HEK293 (cell line): ENCODE results near the gene BBIP1.

ENCODE experiments used
- CTCF ChIA-PET: fragments of 350-600 bp; formaldehyde crosslinking; extraction: SDS; loops from one replicate; lab custom pipeline; 2021; ENCODE audit warnings: antibody characterized with exemption; lab: Yijun Ruan, JAX
- POLR2A ChIA-PET: fragments of 300-600 bp; formaldehyde crosslinking; extraction: SDS; loops from one replicate; lab custom pipeline; 2020; ENCODE audit warnings: antibody characterized with exemption, inconsistent platforms; lab: Yijun Ruan, JAX
- H3K27ac ChIP-seq: fragments of 200-500 bp; sonication (Bioruptor generic); 2 replicates; pipeline ENCODE4 v1.5.1; 2014; ENCODE audit warnings: low read depth, low read length, control low read depth, inconsistent platforms; ENCODE audit errors: extremely low read depth
- H3K36me3 ChIP-seq, 2 experiments: fragments of 200-500 bp in 1 of 2; sonication (Bioruptor generic) in 1 of 2; 1 replicate in 1 of 2; 2 replicates in 1 of 2; pipeline ENCODE4 v1.5.1; 2014 to 2017; ENCODE audit warnings: inconsistent platforms in 2 of 2, low read length in 2 of 2; ENCODE audit not compliant: control insufficient read depth in 2 of 2, insufficient read depth in 1 of 2
- H3K4me1 ChIP-seq: fragments of 200-500 bp; sonication (Bioruptor generic); 2 replicates; pipeline ENCODE4 v1.5.1; 2014; ENCODE audit warnings: mild to moderate bottlenecking, low read length, inconsistent platforms; ENCODE audit not compliant: control insufficient read depth, insufficient read depth
- H3K4me3 ChIP-seq: 2 replicates; pipeline ENCODE4 v1.5.1; 2011; ENCODE audit warnings: low read depth, mild to moderate bottlenecking, control low read depth, low read length, moderate library complexity
- H3K9me3 ChIP-seq: fragments of 200-500 bp; sonication (Bioruptor generic); 2 replicates; pipeline ENCODE4 v1.5.1; 2014; ENCODE audit warnings: low read depth, low read length, inconsistent platforms; ENCODE audit not compliant: control insufficient read depth, insufficient read depth
- GFI1B ChIP-seq: fragments of 450-650 bp; formaldehyde crosslinking; IDR thresholded peaks from 2 replicates; pipeline ENCODE4 v1.5.1; 2016; ENCODE audit warnings: missing biosample characterization, missing genetic modification characterization
- KLF9 ChIP-seq: fragments of 450-650 bp; formaldehyde crosslinking; IDR thresholded peaks from 2 replicates; pipeline ENCODE4 v1.5.1; 2016; ENCODE audit warnings: missing biosample characterization, missing genetic modification characterization, low read depth
- PRDM1 ChIP-seq: fragments of 450-650 bp; formaldehyde crosslinking; IDR thresholded peaks from 2 replicates; pipeline ENCODE4; 2016; ENCODE audit warnings: missing biosample characterization, missing genetic modification characterization
- RBAK ChIP-seq: fragments of 450-650 bp; formaldehyde crosslinking; IDR thresholded peaks from 2 replicates; pipeline ENCODE4 v1.5.1; 2016; ENCODE audit warnings: missing biosample characterization, missing genetic modification characterization
- ZBTB21 ChIP-seq: fragments of 450-650 bp; formaldehyde crosslinking; IDR thresholded peaks from 2 replicates; pipeline ENCODE4 v1.5.1; 2017; ENCODE audit warnings: missing biosample characterization, missing genetic modification characterization
- ZNF121 ChIP-seq: fragments of 450-650 bp; formaldehyde crosslinking; IDR thresholded peaks from 2 replicates; pipeline ENCODE4 v1.5.1; 2016; ENCODE audit warnings: missing biosample characterization, missing genetic modification characterization
- ZNF133 ChIP-seq: fragments of 450-650 bp; formaldehyde crosslinking; IDR thresholded peaks from 2 replicates; pipeline ENCODE4 v1.5.1; 2016; ENCODE audit warnings: missing biosample characterization, missing genetic modification characterization
- ZNF140 ChIP-seq: fragments of 450-650 bp; formaldehyde crosslinking; IDR thresholded peaks from 2 replicates; pipeline ENCODE4 v1.5.1; 2016; ENCODE audit warnings: missing biosample characterization, missing genetic modification characterization
- ZNF211 ChIP-seq: fragments of 450-650 bp; formaldehyde crosslinking; IDR thresholded peaks from 2 replicates; pipeline ENCODE4 v1.5.1; 2016; ENCODE audit warnings: low read depth, missing biosample characterization, missing genetic modification characterization
- ZNF394 ChIP-seq: fragments of 450-650 bp; formaldehyde crosslinking; IDR thresholded peaks from 2 replicates; pipeline ENCODE4 v1.5.1; 2016; ENCODE audit warnings: missing biosample characterization, missing genetic modification characterization, mild to moderate bottlenecking, moderate library complexity, borderline replicate concordance
- ZNF621 ChIP-seq: fragments of 450-650 bp; formaldehyde crosslinking; IDR thresholded peaks from 2 replicates; pipeline ENCODE4 v1.5.1; 2017; ENCODE audit warnings: missing biosample characterization, missing genetic modification characterization
- ZNF658 ChIP-seq: fragments of 450-650 bp; formaldehyde crosslinking; IDR thresholded peaks from 2 replicates; pipeline ENCODE4; 2016; ENCODE audit warnings: missing biosample characterization, missing genetic modification characterization
- ZNF660 ChIP-seq: fragments of 450-650 bp; IDR thresholded peaks from 2 replicates; pipeline ENCODE4 v1.5.1; 2018; ENCODE audit warnings: missing biosample characterization, mild to moderate bottlenecking, missing genetic modification characterization
- ZNF76 ChIP-seq: fragments of 450-650 bp; formaldehyde crosslinking; IDR thresholded peaks from 2 replicates; pipeline ENCODE4; 2016; ENCODE audit warnings: low read depth, missing biosample characterization, missing genetic modification characterization, borderline replicate concordance
- ZNF791 ChIP-seq: fragments of 450-650 bp; formaldehyde crosslinking; IDR thresholded peaks from 2 replicates; pipeline ENCODE4 v1.5.1; 2016; ENCODE audit warnings: missing biosample characterization, missing genetic modification characterization
- ZNF792 ChIP-seq: fragments of 450-650 bp; formaldehyde crosslinking; IDR thresholded peaks from 2 replicates; pipeline ENCODE4 v1.5.1; 2016; ENCODE audit warnings: missing biosample characterization, missing genetic modification characterization
- ZSCAN23 ChIP-seq: fragments of 450-650 bp; formaldehyde crosslinking; IDR thresholded peaks from 2 replicates; pipeline ENCODE4 v1.5.1; 2016; ENCODE audit warnings: missing biosample characterization, missing genetic modification characterization
- TF ChIP-seq, protein P1 (sequence below): fragments of 450-650 bp; formaldehyde crosslinking; IDR thresholded peaks from 2 replicates; pipeline ENCODE4 v1.5.1; 2016; ENCODE audit warnings: missing biosample characterization, missing genetic modification characterization
- TF ChIP-seq, protein P2 (sequence below): fragments of 450-650 bp; formaldehyde crosslinking; IDR thresholded peaks from 2 replicates; pipeline ENCODE4 v1.5.1; 2016; ENCODE audit warnings: missing biosample characterization, missing genetic modification characterization
- TF ChIP-seq, protein P3 (sequence below): fragments of 450-650 bp; formaldehyde crosslinking; IDR thresholded peaks from 2 replicates; pipeline ENCODE4 v1.5.1; 2016; ENCODE audit warnings: missing biosample characterization, missing genetic modification characterization
- TF ChIP-seq, protein P4 (sequence below): fragments of 450-650 bp; formaldehyde crosslinking; IDR thresholded peaks from 2 replicates; pipeline ENCODE4 v1.5.1; 2016; ENCODE audit warnings: missing biosample characterization, missing genetic modification characterization
- TF ChIP-seq, protein P5 (sequence below): fragments of 450-650 bp; formaldehyde crosslinking; IDR thresholded peaks from 2 replicates; pipeline ENCODE4 v1.5.1; 2016; ENCODE audit warnings: missing biosample characterization, missing genetic modification characterization
- TF ChIP-seq, protein P6 (sequence below): sonication (generic); formaldehyde crosslinking; IDR thresholded peaks from 2 replicates; pipeline ENCODE4 v1.8.1; 2022; ENCODE audit warnings: mild to moderate bottlenecking, moderate library complexity, missing genetic modification reagents
- TF ChIP-seq, protein P7 (sequence below): fragments of 450-650 bp; formaldehyde crosslinking; IDR thresholded peaks from 2 replicates; pipeline ENCODE4 v1.5.1; 2016; ENCODE audit warnings: missing biosample characterization, missing genetic modification characterization
- TF ChIP-seq, protein P8 (sequence below): fragments of 450-650 bp; formaldehyde crosslinking; IDR thresholded peaks from 2 replicates; pipeline ENCODE4 v1.5.1; 2017; ENCODE audit warnings: missing biosample characterization, mild to moderate bottlenecking, missing genetic modification characterization, moderate library complexity

BBIP1 gene

DNA sequence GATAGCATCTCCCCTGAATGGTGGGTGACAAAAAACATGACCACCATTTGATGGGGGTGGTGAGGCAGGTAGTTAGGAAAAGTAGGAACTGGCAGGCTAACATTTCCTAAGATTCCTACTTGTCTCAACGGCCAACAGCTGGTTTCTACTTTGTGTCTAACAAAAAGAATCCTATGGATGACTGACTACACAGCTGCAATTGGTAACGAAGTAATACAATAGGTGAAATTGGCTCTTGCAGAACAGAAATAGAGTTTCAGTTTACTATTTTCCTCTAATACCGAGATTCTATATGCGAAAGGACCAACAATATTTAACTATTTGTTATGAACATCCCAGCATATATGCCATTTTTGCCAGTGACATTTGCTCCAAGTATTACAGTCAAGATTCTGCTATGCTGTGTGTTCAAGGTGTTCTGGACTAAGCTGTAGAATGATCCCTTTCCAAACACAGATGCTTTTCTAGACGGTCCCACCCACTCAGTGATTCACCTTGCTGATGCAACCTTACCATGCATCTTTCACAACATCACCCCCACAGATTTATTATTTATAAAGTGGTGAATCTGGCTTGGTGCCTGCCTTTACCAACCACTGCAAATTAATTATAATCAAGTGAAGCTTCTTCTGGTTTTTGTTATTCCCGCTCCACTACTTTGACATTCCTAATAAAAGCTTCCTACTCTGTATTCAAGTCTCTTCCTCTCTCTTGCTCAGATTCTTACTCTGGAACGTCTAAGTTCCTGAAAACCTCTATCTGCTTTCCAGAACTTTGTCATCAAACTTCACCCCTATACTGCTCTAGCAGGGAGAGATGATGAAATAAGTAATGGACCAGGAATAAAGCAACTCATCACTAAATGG is 16.8 kb downstream of the BBIP1 start:
- no peaks in the 10 kb centered on the region for H3K4me1 ChIP-seq
- H3K36me3 ChIP-seq: peaks cover 28 to 48% of the 10 kb centered on the region in 2 experiments
- H3K4me3 ChIP-seq: no peak overlapping the region
- POLR2A ChIA-PET: interaction anchor here (0.7 to 1.5 kb wide), 3 partner anchors 17 to 40 kb away, joined by 3 to 5 read pairs (median 3); partner anchors contain the start of genes BBIP1, PDCD4 and SHOC2
- H3K9me3 ChIP-seq: no peaks in the 10 kb centered on the region
- CTCF ChIA-PET: interaction anchor here (0.6 to 3.3 kb wide), 4 partner anchors 9 to 697 kb away, joined by 3 to 14 read pairs (median 3); no protein-coding TSS in a partner anchor
- no peak overlapping the region for H3K27ac ChIP-seq
- peak; percentile 63; the same call in 1 of the 2 replicates for TF ChIP-seq KLF9 (tag by site-specific recombination)
- TF ChIP-seq ZBTB21 (tag by site-specific recombination): no peak
- no peak for TF ChIP-seq ZNF791 (tag by site-specific recombination)
- no peak for TF ChIP-seq ZNF658 (tag by site-specific recombination)
- no peak for TF ChIP-seq ZNF394 (tag by site-specific recombination)
- no peak for TF ChIP-seq ZNF76 (tag by site-specific recombination)
- TF ChIP-seq, protein P1, sequence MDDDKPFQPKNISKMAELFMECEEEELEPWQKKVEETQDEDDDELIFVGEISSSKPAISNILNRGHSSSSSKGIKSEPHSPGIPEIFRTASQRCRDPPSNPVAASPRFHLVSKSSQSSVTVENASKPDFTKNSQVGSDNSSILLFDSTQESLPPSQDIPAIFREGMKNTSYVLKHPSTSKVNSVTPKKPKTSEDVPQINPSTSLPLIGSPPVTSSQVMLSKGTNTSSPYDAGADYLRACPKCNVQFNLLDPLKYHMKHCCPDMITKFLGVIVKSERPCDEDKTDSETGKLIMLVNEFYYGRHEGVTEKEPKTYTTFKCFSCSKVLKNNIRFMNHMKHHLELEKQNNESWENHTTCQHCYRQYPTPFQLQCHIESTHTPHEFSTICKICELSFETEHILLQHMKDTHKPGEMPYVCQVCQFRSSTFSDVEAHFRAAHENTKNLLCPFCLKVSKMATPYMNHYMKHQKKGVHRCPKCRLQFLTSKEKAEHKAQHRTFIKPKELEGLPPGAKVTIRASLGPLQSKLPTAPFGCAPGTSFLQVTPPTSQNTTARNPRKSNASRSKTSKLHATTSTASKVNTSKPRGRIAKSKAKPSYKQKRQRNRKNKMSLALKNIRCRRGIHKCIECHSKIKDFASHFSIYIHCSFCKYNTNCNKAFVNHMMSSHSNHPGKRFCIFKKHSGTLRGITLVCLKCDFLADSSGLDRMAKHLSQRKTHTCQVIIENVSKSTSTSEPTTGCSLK (tag by site-specific recombination): no peak
- no peak for TF ChIP-seq ZNF792 (tag by site-specific recombination)
- TF ChIP-seq GFI1B (tag by site-specific recombination): no peak
- TF ChIP-seq, protein P2, sequence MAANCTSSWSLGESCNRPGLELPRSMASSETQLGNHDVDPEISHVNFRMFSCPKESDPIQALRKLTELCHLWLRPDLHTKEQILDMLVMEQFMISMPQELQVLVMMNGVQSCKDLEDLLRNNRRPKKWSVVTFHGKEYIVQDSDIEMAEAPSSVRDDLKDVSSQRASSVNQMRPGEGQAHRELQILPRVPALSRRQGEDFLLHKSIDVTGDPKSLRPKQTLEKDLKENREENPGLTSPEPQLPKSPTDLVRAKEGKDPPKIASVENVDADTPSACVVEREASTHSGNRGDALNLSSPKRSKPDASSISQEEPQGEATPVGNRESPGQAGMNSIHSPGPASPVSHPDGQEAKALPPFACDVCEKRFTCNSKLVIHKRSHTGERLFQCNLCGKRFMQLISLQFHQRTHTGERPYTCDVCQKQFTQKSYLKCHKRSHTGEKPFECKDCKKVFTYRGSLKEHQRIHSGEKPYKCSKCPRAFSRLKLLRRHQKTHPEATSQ: no peak
- TF ChIP-seq ZNF140 (tag by site-specific recombination): no peak
- TF ChIP-seq, protein P3, sequence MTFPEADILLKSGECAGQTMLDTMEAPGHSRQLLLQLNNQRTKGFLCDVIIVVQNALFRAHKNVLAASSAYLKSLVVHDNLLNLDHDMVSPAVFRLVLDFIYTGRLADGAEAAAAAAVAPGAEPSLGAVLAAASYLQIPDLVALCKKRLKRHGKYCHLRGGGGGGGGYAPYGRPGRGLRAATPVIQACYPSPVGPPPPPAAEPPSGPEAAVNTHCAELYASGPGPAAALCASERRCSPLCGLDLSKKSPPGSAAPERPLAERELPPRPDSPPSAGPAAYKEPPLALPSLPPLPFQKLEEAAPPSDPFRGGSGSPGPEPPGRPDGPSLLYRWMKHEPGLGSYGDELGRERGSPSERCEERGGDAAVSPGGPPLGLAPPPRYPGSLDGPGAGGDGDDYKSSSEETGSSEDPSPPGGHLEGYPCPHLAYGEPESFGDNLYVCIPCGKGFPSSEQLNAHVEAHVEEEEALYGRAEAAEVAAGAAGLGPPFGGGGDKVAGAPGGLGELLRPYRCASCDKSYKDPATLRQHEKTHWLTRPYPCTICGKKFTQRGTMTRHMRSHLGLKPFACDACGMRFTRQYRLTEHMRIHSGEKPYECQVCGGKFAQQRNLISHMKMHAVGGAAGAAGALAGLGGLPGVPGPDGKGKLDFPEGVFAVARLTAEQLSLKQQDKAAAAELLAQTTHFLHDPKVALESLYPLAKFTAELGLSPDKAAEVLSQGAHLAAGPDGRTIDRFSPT (tag by site-specific recombination): no peak
- TF ChIP-seq, protein P4, sequence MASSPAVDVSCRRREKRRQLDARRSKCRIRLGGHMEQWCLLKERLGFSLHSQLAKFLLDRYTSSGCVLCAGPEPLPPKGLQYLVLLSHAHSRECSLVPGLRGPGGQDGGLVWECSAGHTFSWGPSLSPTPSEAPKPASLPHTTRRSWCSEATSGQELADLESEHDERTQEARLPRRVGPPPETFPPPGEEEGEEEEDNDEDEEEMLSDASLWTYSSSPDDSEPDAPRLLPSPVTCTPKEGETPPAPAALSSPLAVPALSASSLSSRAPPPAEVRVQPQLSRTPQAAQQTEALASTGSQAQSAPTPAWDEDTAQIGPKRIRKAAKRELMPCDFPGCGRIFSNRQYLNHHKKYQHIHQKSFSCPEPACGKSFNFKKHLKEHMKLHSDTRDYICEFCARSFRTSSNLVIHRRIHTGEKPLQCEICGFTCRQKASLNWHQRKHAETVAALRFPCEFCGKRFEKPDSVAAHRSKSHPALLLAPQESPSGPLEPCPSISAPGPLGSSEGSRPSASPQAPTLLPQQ (tag by site-specific recombination): peak; percentile 78
- TF ChIP-seq, protein P5, sequence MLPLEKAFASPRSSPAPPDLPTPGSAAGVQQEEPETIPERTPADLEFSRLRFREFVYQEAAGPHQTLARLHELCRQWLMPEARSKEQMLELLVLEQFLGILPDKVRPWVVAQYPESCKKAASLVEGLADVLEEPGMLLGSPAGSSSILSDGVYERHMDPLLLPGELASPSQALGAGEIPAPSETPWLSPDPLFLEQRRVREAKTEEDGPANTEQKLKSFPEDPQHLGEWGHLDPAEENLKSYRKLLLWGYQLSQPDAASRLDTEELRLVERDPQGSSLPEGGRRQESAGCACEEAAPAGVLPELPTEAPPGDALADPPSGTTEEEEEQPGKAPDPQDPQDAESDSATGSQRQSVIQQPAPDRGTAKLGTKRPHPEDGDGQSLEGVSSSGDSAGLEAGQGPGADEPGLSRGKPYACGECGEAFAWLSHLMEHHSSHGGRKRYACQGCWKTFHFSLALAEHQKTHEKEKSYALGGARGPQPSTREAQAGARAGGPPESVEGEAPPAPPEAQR (tag by site-specific recombination): no peak
- no peak for TF ChIP-seq ZNF211 (tag by site-specific recombination)
- TF ChIP-seq, protein P6, sequence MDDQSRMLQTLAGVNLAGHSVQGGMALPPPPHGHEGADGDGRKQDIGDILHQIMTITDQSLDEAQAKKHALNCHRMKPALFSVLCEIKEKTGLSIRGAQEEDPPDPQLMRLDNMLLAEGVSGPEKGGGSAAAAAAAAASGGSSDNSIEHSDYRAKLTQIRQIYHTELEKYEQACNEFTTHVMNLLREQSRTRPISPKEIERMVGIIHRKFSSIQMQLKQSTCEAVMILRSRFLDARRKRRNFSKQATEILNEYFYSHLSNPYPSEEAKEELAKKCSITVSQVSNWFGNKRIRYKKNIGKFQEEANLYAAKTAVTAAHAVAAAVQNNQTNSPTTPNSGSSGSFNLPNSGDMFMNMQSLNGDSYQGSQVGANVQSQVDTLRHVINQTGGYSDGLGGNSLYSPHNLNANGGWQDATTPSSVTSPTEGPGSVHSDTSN: no peak
- no peak for TF ChIP-seq ZNF121
- TF ChIP-seq RBAK (tag by site-specific recombination): no peak
- TF ChIP-seq, protein P7, sequence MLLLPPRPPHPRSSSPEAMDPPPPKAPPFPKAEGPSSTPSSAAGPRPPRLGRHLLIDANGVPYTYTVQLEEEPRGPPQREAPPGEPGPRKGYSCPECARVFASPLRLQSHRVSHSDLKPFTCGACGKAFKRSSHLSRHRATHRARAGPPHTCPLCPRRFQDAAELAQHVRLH (tag by site-specific recombination): no peak
- TF ChIP-seq ZNF660 (tag by site-specific recombination): peak; percentile 50
- TF ChIP-seq, protein P8, sequence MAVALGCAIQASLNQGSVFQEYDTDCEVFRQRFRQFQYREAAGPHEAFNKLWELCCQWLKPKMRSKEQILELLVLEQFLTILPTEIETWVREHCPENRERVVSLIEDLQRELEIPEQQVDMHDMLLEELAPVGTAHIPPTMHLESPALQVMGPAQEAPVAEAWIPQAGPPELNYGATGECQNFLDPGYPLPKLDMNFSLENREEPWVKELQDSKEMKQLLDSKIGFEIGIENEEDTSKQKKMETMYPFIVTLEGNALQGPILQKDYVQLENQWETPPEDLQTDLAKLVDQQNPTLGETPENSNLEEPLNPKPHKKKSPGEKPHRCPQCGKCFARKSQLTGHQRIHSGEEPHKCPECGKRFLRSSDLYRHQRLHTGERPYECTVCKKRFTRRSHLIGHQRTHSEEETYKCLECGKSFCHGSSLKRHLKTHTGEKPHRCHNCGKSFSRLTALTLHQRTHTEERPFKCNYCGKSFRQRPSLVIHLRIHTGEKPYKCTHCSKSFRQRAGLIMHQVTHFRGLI (tag by site-specific recombination): no peak
- peak; percentile 95 for TF ChIP-seq ZNF133
- no peak for TF ChIP-seq ZSCAN23 (tag by site-specific recombination)
- TF ChIP-seq PRDM1 (tag by site-specific recombination): no peak
- TF ChIP-seq ZNF621 (tag by site-specific recombination): no peak
